GM20000 (cell line): ENCODE results near the gene EID2.

Experiments
- DNase-seq: peaks from one replicate; pipeline ENCODE4 v3.0.0; 2012; ENCODE audit warnings: low spot score
- CTCF ChIP-seq: IDR thresholded peaks from 2 replicates; pipeline ENCODE4 v1.5.1; 2012; ENCODE audit warnings: mild to moderate bottlenecking, control low read depth; ENCODE audit errors: extremely low read depth, missing control alignments

The EID2 gene

GRCh38 chr19:39546599-39546998, 6.6 kb upstream of the EID2 start:
- no peak for TF ChIP-seq CTCF
- DNase-seq, result no peak

GRCh38 chr19:39544911-39545310, 5.0 kb upstream of the EID2 start:
- no peak for TF ChIP-seq CTCF
- no peak for DNase-seq

- DNase-seq, result no peak
- no peak for TF ChIP-seq CTCF
Observed at GRCh38 chr19:39544226-39544903, 4.4 kb upstream of the EID2 start.

GRCh38 chr19:39543477-39543857, 3.5 kb upstream of the EID2 start:
- no peak for TF ChIP-seq CTCF
- DNase-seq, result no peak

- no peak for TF ChIP-seq CTCF
- no peak for DNase-seq
Observed at GRCh38 chr19:39542206-39542605, 2.2 kb upstream of the EID2 start.

GRCh38 chr19:39540333-39540673, 342 bp upstream of the EID2 start:
- TF ChIP-seq CTCF, result no peak
- no peak for DNase-seq

- no peak for TF ChIP-seq CTCF
- DNase-seq, result no peak
Observed at GRCh38 chr19:39539165-39539517, 820 bp downstream of the EID2 start.

GRCh38 chr19:39533791-39534190, 6.2 kb downstream of the EID2 start:
- no peak for TF ChIP-seq CTCF
- no peak for DNase-seq
